SW480 (cell line): Measurements from ENCODE around the gene SLC12A9.
A peak's percentile ranks its signal among the peaks of the same experiment; 100 is the strongest.

Source experiments
- DNase-seq: peaks from one replicate; pipeline ENCODE4 v3.0.0-alpha.2; 2016; ENCODE audit warnings: low spot score

SLC12A9 gene

DNA sequence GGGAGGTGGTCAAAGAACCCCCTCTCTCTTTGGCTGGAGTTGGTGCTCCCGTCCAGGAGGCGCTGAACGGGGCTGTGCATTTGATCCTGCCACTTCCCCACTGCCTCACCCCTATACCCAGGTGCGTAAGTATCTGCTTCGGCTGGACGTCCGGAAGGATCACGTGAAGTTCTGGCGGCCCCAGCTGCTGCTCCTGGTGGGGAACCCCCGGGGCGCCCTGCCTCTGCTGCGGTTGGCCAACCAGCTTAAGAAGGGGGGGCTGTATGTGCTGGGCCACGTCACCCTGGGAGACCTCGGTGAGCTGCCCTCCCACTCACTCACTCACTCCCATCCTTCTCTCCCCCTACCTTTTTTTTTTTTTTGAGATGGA, 9.1 kb downstream of the SLC12A9 start:
- DNase-seq, result no peak

GRCh38 chr7:100863406-100863950, 11.0 kb downstream of the SLC12A9 start:
- peak; percentile 64 for DNase-seq

DNA sequence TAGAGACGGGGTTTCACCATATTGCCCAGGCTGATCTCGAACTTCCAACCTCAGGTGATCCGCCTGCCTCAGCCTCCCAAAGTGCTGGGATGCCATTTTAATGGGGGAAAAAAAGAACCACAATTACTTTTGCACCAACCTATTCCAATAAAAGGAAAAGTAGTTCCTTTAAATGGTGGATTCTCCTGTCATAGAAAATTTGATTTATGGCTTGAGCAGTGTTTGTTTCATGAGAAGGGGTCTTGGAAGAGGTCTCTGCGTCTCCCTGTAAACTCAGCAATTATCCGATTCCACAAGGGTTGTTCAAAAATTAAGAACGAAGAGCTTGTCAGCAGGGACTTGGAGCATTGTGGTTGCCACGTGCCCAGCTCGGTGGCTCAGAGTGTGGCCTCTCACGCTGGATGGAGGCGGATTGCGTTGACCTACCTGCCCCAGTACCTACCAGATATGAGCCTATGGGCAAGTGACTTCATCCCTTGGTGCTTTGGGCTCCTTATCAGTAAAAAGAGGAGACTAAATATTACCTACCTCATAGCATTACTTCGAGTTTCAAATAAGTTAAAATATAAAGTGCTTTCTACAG, 11.8 kb downstream of the SLC12A9 start:
- DNase-seq, result no peak

DNA sequence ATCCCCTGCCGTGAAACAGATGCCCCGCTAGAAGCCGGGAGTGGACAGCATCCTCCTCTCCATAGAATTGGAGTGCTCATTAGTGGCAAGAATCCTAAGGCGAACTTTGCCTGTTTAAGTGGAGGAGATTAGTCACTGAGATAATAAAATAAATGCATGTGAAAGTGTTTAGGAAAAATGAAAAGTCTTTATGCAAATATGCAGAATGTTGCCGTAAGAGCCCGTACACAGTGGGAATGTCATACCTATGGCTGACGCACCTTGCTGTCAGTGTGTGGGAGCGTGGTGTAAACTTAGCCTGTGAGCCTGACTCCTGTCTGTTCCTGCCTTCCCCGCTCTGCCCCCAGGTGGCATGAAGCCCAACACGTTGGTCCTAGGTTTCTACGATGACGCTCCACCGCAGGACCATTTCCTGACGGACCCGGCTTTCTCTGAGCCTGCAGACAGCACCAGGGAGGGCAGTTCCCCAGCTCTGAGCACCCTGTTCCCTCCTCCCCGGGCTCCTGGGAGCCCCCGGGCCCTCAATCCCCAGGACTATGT, 12.9 kb downstream of the SLC12A9 start:
- DNase-seq, result peak; percentile 90

DNA sequence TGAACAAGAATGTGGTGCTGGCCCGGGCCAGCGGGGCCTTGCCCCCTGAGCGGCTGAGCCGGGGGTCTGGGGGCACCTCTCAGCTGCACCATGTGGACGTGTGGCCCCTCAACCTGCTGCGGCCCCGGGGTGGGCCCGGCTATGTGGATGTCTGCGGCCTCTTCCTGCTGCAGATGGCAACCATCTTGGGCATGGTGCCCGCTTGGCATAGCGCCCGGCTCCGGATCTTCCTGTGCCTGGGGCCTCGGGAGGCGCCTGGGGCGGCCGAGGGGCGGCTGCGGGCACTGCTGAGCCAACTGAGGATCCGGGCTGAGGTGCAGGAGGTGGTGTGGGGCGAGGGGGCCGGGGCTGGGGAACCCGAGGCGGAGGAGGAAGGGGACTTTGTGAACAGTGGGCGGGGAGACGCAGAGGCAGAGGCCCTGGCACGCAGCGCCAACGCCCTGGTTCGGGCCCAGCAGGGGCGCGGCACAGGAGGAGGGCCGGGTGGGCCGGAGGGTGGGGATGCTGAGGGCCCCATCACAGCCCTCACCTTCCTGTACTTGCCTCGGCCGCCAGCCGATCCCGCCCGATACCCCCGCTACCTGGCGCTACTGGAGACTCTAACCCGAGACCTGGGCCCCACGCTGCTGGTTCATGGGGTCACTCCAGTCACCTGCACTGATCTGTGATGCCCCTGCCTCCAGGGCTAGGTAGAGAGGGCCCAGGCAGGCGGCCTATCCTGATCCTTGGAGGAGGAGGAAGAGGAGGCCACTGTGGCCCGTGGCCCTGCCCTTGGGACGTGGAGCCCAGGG, 13.6 kb downstream of the SLC12A9 start:
- peak; percentile 77 for DNase-seq

DNA sequence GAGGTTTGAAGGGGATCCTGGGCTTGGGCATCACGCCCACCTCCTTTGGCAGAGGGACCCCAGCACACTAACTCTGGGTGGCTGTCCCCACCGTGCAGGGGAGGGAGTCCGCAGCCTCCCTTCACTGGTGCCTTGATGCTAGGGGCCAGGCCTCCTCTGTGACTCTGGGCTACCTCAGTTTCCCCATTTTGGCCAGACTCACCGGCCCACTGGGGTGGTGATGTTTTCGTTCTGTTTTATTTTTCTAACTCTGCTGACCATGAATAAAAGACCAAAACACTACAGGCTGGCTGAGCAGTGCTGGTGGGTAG, 14.2 kb downstream of the SLC12A9 start:
- DNase-seq, result no peak

GRCh38 chr7:100867040-100867775, 14.7 kb downstream of the SLC12A9 start, which contains the start of gene TRIP6:
Gene TRIP6 (plus strand): TSS chr7:100867387. CDS start chr7:100867498, 111 bp downstream.
- peak; percentile 82 for DNase-seq

DNA sequence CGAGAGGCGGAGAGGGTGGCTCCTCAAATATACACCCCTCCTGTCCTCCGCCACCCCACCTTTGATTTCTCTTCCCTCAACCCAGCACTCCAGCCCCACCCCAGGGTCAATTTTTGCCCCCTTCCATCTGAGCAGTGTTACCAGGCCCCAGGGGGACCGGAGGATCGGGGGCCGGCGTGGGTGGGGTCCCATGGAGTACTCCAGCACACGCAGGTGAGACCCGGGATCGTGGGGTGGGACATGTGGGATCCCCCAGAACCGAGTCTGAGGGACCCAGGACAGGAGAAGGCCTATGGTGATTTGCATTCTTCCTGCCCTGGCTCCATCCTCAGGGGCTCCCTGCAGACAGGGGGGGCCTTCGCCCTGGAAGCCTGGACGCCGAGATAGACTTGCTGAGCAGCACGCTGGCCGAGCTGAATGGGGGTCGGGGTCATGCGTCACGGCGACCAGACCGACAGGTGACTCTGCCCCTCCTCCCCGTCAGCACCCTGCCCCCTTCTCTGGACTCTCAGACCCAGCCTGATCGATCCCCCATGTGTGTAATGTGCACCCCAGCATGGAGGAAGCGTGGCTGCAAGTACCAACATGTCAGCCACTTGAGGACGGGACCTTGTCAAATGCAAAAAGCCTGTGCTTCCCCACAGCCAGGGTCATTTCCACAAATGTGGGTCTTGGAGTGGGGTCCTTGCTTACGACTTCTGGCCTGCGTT, 15.4 kb downstream of the SLC12A9 start:
- no peak for DNase-seq

DNA sequence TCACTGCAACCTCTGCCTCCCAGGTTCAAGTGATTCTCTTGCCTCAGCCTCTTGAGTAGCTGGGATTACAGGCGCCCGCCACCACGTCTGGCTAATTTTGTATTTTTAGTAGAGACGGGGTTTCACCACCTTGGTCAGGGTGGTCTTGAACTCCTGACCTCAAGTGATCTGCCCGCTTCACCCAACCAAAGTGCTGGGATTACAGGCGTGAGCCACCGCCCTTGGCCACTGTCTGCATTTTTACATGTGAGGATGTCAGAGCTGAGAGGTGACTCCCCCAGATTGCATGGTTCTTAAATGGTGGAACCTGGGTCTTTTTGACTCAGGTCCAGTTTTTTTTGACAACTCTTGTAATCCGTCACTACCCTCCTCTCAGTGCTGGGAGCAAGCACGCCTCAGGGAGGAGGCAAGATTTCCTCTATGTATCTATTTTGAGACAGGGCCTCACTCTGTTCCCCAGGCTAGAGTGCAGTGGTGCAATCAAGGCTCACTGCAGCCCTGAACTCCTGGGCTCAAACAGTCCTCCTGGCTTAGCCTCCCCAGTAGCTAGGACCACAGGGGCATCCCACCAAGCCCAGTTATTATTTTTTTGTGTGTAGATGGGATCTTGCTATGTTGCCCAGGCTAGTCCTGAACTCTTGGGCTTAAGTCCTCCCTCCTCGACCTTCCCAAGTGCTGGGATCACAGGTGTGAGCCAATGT, 21.2 kb downstream of the SLC12A9 start:
- DNase-seq, result no peak

- DNase-seq, result no peak
These were observed 21.7 kb downstream of the SLC12A9 start for GRCh38 chr7:100874300-100874576.

- DNase-seq, result peak; percentile 99
These were observed 22.3 kb downstream of the SLC12A9 start, which contains the start of gene SRRT for GRCh38 chr7:100874577-100875355. Gene SRRT (plus strand): TSS chr7:100875103. CDS start chr7:100875591, 488 bp downstream.

DNA sequence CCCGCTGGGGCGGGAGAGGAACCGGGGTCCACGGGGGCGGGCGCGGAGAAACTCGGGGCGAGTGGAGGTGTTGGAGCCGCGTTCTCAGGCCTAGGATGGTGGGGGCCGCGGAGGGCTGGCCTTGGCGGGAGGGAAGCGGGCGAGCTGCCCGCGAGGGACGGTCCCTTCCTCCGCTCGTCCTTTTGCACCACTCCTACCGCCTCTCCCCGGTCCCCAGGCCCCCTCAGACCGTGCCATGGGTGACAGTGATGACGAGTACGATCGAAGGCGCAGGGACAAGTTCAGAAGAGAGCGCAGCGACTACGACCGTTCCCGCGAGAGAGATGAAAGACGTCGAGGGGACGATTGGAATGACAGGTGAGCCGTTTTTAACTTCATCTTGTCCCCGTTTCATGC, 22.8 kb downstream of the SLC12A9 start:
- peak; percentile 70 for DNase-seq

DNA sequence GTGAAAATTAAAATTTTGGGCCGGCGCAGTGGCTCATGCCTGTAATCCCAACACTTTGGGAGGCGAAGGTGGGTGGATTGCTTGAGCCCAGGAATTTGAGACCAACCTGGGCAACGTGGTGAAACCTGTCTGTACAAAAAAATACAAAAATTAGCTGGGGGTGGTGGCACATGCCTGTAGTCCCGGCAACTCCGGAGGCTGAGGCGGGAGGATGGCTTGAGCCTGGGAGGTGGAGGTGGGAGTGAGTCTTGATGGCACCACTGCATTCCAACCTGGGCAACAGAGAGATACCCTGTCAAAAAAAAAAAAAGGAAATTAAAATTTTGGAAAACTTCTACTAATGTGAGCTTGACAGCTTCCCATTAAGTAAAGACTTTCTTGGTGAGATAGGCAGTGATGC, 25.5 kb downstream of the SLC12A9 start:
- DNase-seq, result no peak

GRCh38 chr7:100878685-100879084, 26.2 kb downstream of the SLC12A9 start:
- no peak for DNase-seq

DNA sequence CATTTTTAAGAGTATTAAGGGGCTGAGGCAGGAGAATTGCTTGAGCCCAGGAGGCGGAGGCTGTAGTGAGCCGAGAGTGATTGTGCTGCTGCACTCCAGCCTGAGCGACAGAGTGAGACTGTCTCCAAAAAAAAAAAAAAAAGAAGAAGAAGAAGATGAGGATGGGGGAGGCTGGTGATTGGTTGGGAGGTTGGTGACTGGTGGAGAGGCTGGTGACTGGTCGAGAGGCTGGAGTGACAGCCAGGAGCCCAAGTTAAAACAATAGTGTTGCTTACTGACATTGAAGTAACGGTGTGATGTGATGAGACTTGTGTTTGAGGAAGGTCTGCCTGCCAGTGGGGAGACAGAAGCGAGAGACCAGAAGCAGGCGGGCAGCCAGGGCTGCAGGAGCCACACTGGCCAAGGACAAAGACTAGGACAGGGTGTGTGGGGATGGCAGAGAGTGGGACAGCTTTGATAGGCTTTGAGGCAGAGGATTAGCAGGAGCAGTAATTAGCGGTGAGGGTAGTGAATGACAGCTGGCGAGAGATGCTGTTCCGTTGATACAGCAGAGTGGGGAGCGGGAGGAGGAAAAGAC, 27.3 kb downstream of the SLC12A9 start:
- no peak for DNase-seq

GRCh38 chr7:100880645-100881044, 28.1 kb downstream of the SLC12A9 start:
- no peak for DNase-seq

DNA sequence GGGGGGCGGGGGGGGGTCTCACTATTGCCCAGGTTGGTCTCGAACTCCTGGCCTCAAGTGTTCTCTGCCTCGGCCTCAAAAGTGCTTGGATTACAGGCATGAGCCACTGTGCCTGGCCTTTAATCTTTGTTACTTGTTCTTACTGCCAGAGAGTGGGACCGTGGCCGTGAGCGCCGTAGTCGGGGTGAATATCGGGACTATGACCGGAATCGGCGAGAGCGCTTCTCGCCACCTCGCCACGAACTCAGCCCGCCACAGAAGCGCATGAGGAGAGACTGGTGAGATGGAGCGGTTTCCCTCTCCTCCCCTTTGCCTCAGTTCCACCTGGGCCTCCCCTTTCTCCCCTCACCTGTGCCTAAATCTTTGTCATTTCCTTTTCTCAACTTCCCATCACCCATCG, 28.6 kb downstream of the SLC12A9 start:
- no peak for DNase-seq

DNA sequence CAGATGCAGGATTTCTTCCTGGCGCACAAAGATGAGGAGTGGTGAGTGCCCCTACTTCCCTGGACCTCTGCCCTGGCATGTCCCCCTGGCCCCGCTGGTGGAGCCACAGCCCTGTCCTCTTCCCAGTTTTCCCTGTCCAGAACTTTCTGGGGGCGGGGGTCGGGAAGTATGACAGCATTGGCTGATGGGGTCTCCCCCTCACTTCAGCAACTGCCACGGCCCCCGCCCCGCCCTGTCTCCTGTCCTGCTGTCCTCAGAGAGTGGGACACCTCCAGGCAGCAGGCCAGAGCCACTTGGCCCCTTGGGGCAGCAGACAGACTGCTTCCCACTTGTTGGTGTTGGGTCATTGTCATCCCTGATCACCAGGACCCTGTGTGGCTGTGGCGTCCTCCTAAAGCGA, 29.7 kb downstream of the SLC12A9 start:
- no peak for DNase-seq

GRCh38 chr7:100882785-100883526, 30.4 kb downstream of the SLC12A9 start:
- DNase-seq, result no peak
